ENCODE data around the gene PPP2R2C. TPM values are rescaled to one million over a fixed set of nuclear protein-coding genes. Genes with fewer than 3 reads are reported as not detected.

PPP2R2C gene
- total and polyA plus RNA-seq, 9 of the 15 experiments (the other 6 are each of a cell fraction or from before 2014, with no cell fraction given) = 0.04 to 0.06 TPM; not detected in 7

DNA sequence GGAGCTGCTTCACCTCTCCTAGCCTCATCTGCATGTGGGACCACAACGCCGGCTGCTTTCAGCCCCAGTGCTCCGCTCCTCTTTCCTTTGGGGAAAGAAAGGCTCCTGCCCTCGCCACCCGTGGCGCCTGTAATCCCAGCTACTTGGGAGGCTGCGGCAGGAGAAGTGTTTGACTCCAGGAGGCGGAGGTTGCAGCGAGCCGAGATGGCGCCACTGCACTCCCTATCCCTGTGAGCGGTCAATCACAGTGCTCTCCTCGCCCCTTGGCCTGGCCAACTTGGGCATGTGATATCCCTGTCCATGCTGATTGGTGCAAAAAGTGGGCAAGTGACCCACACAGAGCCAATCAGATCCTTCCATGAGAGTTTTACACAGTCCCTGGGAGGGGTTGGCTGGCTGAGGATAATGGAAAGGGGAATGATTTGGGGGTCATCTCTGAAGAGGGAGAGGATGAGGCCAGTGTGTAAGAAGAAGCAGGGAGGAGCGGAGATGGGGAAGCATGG lies 146.6 kb downstream of the PPP2R2C start:
- ATAC-seq = no peak
- Histone ChIP-seq H2AFZ (ENCODE audit: low read depth, low read length) (no peak overlapping the region), H3K27me3 (ENCODE audit: control insufficient read depth in 2 of 2, insufficient read depth in 2 of 2, low read length in 2 of 2) (peaks cover 12 to 51% of the 10 kb centered on the region in 2 experiments; a peak in 4 of 5 replicates), H3K36me3 (ENCODE audit: control insufficient read depth, insufficient read depth, low read length) (no peaks in the 10 kb centered on the region), H3K4me3 (no peak overlapping the region), H3K9me3 (replicated peaks; ENCODE audit: control insufficient read depth, insufficient read depth, low read depth, low read length) (no peaks in the 10 kb centered on the region), H3K4me1 (replicated peaks in 1 of 2; ENCODE audit: control insufficient read depth in 2 of 2, insufficient read depth in 2 of 2, low read length in 2 of 2) (peaks cover 0 to 8% of the 10 kb centered on the region in 2 experiments; a peak in 2 of 5 replicates), H3K4me2 (ENCODE audit: insufficient read depth, low read length) (no peak overlapping the region), H3K79me2 (ENCODE audit: control insufficient read depth, insufficient read depth, low read length) (no peaks in the 10 kb centered on the region), H3K27ac (ENCODE audit: extremely low read depth, low read depth, low read length) (no peak overlapping the region), H3K9me1 (ENCODE audit: control insufficient read depth, insufficient read depth, low read length) (peaks cover 2% of the 10 kb centered on the region), H3K9ac (ENCODE audit: insufficient read depth in 1 of 2, low read depth in 2 of 2, low read length in 2 of 2) (no peak overlapping the region), H4K20me1 (replicated peaks; ENCODE audit: control insufficient read depth, insufficient read depth, low read length) (peaks cover 7% of the 10 kb centered on the region)
- TF ChIP-seq, protein P1, sequence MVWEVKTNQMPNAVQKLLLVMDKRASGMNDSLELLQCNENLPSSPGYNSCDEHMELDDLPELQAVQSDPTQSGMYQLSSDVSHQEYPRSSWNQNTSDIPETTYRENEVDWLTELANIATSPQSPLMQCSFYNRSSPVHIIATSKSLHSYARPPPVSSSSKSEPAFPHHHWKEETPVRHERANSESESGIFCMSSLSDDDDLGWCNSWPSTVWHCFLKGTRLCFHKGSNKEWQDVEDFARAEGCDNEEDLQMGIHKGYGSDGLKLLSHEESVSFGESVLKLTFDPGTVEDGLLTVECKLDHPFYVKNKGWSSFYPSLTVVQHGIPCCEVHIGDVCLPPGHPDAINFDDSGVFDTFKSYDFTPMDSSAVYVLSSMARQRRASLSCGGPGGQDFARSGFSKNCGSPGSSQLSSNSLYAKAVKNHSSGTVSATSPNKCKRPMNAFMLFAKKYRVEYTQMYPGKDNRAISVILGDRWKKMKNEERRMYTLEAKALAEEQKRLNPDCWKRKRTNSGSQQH (CRISPR knock-in tag; IDR thresholded peaks at IDR 0.05) = no peak
- TF ChIP-seq NFYB (IDR thresholded peaks at IDR 0.05; ENCODE audit: extremely low read depth, insufficient read length) (peak; percentile 23), SNIP1 (IDR thresholded peaks at IDR 0.05; ENCODE audit: low read depth) (no peak), EGR1 (conservative IDR thresholded peaks at IDR 0.05) (no peak), RBM34 (IDR thresholded peaks at IDR 0.05; ENCODE audit: borderline replicate concordance, insufficient read depth, low read length) (no peak), ZNF444 (CRISPR knock-in tag; IDR thresholded peaks at IDR 0.05) (no peak), TEAD2 (tag; IDR thresholded peaks at IDR 0.05) (no peak), RFX5 (IDR thresholded peaks at IDR 0.05; ENCODE audit: low read depth, low read length) (no peak)
- TF ChIP-seq, protein P2, sequence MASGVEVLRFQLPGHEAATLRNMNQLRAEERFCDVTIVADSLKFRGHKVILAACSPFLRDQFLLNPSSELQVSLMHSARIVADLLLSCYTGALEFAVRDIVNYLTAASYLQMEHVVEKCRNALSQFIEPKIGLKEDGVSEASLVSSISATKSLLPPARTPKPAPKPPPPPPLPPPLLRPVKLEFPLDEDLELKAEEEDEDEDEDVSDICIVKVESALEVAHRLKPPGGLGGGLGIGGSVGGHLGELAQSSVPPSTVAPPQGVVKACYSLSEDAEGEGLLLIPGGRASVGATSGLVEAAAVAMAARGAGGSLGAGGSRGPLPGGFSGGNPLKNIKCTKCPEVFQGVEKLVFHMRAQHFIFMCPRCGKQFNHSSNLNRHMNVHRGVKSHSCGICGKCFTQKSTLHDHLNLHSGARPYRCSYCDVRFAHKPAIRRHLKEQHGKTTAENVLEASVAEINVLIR (CRISPR knock-in tag; IDR thresholded peaks at IDR 0.05) = no peak
- TF ChIP-seq, protein P3, sequence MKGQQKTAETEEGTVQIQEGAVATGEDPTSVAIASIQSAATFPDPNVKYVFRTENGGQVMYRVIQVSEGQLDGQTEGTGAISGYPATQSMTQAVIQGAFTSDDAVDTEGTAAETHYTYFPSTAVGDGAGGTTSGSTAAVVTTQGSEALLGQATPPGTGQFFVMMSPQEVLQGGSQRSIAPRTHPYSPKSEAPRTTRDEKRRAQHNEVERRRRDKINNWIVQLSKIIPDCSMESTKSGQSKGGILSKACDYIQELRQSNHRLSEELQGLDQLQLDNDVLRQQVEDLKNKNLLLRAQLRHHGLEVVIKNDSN (CRISPR knock-in tag; IDR thresholded peaks at IDR 0.05) = peak; percentile 42; the same call in 1 of the 2 replicates
- no peak for DNase-seq (ENCODE audit: extremely low read depth in 1 of 4, low spot score in 3 of 4)
- no peak for FAIRE-seq
- no TSS peak for BruUV-seq (replicated peaks)
- CTCF ChIA-PET (ENCODE audit: low intra/inter-chr PET ratio) = interaction anchor here (1.0 to 2.2 kb wide), 2 partner anchors 57 to 75 kb away, joined by 5 to 19 read pairs; no protein-coding TSS in a partner anchor
- in situ Hi-C loops (cut with MboI) = loop anchor here (5.0 kb wide), 2 partner anchors 74 to 329 kb away; no protein-coding TSS in a partner anchor
- POLR2A ChIA-PET = interaction anchor here (0.6 to 0.7 kb wide), 4 partner anchors 15 to 374 kb away, joined by 3 read pairs; no protein-coding TSS in a partner anchor
- intact Hi-C loops (cut with micrococcal nuclease) = loop anchor here (2.0 kb wide), 1 partner anchor 327 kb away; no protein-coding TSS in a partner anchor
- 2% methylated on average over 13 of the region's 14 CpGs for WGBS (ENCODE audit: insufficient coverage, low coverage, missing lambda C conversion rate)
